Measurements from ENCODE around the gene ASPSCR1. TPM values are rescaled to one million over a fixed set of nuclear protein-coding genes. Genes with fewer than 3 reads are reported as not detected.

ASPSCR1 gene
- total and polyA plus RNA-seq, 2 of the 4 experiments (the other 2 are of a cell fraction), result 7.2 to 17.2 TPM

- BruUV-seq (replicated peaks), result no TSS peak
- H2BK120ac ChIP-seq (ENCODE audit: low read depth, low read length), result no peak overlapping the region
Observed at GRCh38 chr17:81996232-81996756, 18.9 kb downstream of the ASPSCR1 start.

More at GRCh38 chr17:81996232-81996756, 18.9 kb downstream of the ASPSCR1 start:
- TF ChIP-seq NFE2L2 (IDR thresholded peaks at IDR 0.05; ENCODE audit: low read depth, low read length), result no peak
- no peak for TF ChIP-seq FOS (IDR thresholded peaks at IDR 0.05; ENCODE audit: low read depth, low read length)
- H3K27me3 ChIP-seq (ENCODE audit: control insufficient read depth, insufficient read depth, low read length), result no peaks in the 10 kb centered on the region
- POLR2A ChIA-PET (ENCODE audit: unreplicated experiment), result no interaction called here
- H3K9ac ChIP-seq (ENCODE audit: low read depth, low read length), result no peak overlapping the region
- DNase-seq (no peak), ATAC-seq (ENCODE audit: low read depth) (no peak)
- dilution Hi-C loops (cut with HindIII; ENCODE audit: low sequenced_read_pairs, unreplicated experiment), result no loop called here
- CTCF ChIA-PET, result no interaction called here
- no peak overlapping the region for H3K4me2 ChIP-seq (ENCODE audit: low read depth, low read length)
- no peak overlapping the region for H3K27ac ChIP-seq (ENCODE audit: insufficient read depth, low read length)
- H3K23ac ChIP-seq (ENCODE audit: low read depth, low read length), result no peak overlapping the region
- H2AK5ac ChIP-seq (ENCODE audit: low read depth, low read length), result no peak overlapping the region
- peaks cover 9 to 15% of the 10 kb centered on the region in 2 experiments; a peak in 3 of 4 replicates for H3K79me1 ChIP-seq (ENCODE audit: low read depth in 1 of 2, low read length in 2 of 2)
- no peak overlapping the region for H3K4ac ChIP-seq (ENCODE audit: low read depth, low read length)
- H3K9me3 ChIP-seq (ENCODE audit: control insufficient read depth, insufficient read depth, low read length), result no peaks in the 10 kb centered on the region
- H3K14ac ChIP-seq (replicated peaks; ENCODE audit: low read depth, low read length), result no peak overlapping the region
- H4K91ac ChIP-seq (ENCODE audit: insufficient read depth, low read depth, low read length), result no peak overlapping the region
- peaks cover 6% of the 10 kb centered on the region for H4K20me1 ChIP-seq (ENCODE audit: insufficient read depth, low read length)
- in situ Hi-C loops (cut with MboI; ENCODE audit: low sequenced_read_pairs), result no loop called here
- H3K36me3 ChIP-seq (ENCODE audit: control insufficient read depth, insufficient read depth, low read length), result peaks cover 8% of the 10 kb centered on the region; the same call in 1 of the 2 replicates
- H3K4me3 ChIP-seq (ENCODE audit: insufficient read depth, low read depth, low read length), result no peak overlapping the region
- 86% methylated on average over 12 of the region's 28 CpGs; no CpG with 5 or more reads in 1 of the 2 experiments for WGBS, 2 experiments (ENCODE audit: extremely low coverage in 2 of 2, insufficient read length in 1 of 2)
- intact Hi-C loops (cut with micrococcal nuclease), result no loop called here
- H3K56ac ChIP-seq (ENCODE audit: extremely low read depth, insufficient read depth, low read length), result no peak overlapping the region
- H2BK15ac ChIP-seq (ENCODE audit: low read depth, low read length), result no peak overlapping the region
- no peak overlapping the region for H4K5ac ChIP-seq (ENCODE audit: low read depth, low read length)
- no peak overlapping the region for H2AFZ ChIP-seq (replicated peaks; ENCODE audit: low read length, poor library complexity)
- no peak overlapping the region for H4K8ac ChIP-seq (ENCODE audit: low read depth in 2 of 2, low read length in 2 of 2)
- no peaks in the 10 kb centered on the region for H3K9me1 ChIP-seq (ENCODE audit: insufficient read depth, low read length)
- H3K18ac ChIP-seq (ENCODE audit: low read depth, low read length), result no peak overlapping the region
- H2BK5ac ChIP-seq (ENCODE audit: low read depth, low read length, poor library complexity, severe bottlenecking), result no peak overlapping the region
- peaks cover 12% of the 10 kb centered on the region for H3K4me1 ChIP-seq (ENCODE audit: control insufficient read depth, insufficient read depth, low read length)
- no peak overlapping the region for H2AK9ac ChIP-seq (replicated peaks; ENCODE audit: low read depth, low read length, poor library complexity)
- H2BK20ac ChIP-seq (ENCODE audit: low read depth, low read length), result no peak overlapping the region
